HG02678 (cell line): ENCODE measurements around the gene BRCC3.

Source experiments
- ATAC-seq: cut with Tn5 transposase; IDR thresholded peaks from one replicate; pipeline ENCODE4 v1.9.1; 2021; ENCODE audit warnings: mild to moderate bottlenecking, moderate library complexity; ENCODE audit not compliant: unreplicated experiment

BRCC3 gene

DNA sequence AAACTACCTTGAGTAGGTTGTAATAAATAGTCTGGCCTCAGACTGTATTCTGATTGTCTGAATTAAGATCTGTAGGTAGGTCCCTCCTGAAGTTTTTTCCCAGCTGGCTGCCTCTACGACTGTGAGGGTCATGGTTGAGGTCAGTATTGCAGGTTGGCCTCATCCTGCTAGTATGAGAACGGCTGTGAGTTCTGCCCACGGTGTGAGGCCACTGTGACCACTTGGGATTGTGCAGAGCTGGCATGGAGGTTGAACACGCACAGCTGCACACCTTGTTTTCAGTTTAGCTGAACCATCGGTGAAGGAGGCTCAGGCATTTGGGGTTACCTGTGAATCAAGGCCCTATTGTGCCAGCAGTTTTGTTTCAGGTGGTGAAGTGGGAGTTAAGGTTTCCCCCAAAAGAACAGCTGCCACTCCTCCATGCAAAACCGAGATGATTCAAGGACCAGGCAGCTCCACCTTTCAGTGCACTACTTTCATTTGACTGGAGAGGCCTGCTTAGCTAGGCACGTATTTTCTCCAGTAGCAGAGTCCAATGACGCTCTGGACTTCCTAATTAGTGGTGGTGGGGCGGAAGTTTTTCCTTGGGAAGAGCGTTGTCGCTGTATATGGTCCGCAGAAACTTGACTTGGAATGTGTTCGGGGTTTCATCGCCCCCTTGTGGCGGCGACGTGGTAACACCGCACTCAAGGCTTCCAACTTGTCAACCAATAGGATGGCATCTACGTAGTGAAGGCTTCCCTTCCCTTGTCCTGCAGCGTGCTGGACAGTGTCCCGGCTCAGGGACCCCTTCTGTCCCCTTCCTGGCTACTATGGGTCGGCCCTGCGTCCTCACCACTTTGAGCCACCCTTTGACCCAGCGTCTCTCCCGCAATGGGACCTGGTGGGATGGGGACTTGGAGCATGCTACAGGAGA lies 14.2 kb upstream of the BRCC3 start:
- ATAC-seq = peak; percentile 81

- no peak for ATAC-seq
Observed at GRCh38 chrX:155061760-155062159, 9.5 kb upstream of the BRCC3 start.

- ATAC-seq = no peak
Observed at GRCh38 chrX:155065035-155065734, 6.1 kb upstream of the BRCC3 start.

DNA sequence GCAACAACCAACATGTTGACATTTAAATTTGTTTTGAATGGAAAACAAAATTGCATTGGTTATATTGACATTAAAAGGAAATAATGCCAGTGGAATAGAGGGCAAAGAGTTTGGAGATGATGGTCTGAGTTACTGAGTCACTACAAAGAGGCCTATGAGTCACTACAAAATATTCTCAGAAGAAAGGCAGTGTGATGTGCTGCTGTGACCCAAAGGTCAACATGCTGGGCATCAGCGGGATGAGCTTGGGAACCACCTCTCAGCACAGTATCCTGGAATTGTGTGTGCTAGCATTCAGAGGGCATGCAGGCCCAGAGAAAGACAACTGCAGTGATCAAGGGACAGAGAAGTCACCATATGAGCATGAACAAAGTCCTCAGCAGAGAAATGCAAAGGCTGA lies 3.1 kb upstream of the BRCC3 start:
- ATAC-seq = no peak

- ATAC-seq = no peak
Observed at GRCh38 chrX:155069414-155069813, 1.9 kb upstream of the BRCC3 start.

DNA sequence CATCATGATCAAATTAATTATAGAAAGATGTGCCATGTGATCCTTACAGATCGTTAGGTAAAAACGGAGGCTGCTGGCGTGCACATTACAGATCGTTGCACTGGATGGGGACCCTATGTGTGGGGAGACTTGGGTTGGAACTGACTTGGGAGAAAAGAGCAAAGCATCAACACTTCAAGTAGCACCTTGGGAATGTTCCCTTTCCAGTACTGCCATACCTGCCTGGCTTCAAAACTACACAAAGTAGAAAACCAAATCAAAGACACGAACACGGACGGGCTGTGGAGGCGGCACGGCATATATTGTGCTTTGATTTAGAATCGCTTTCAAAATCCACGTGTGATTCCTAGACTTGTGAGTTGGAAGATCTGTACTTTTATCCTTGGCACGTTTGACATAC lies 1.3 kb upstream of the BRCC3 start:
- no peak for ATAC-seq

DNA sequence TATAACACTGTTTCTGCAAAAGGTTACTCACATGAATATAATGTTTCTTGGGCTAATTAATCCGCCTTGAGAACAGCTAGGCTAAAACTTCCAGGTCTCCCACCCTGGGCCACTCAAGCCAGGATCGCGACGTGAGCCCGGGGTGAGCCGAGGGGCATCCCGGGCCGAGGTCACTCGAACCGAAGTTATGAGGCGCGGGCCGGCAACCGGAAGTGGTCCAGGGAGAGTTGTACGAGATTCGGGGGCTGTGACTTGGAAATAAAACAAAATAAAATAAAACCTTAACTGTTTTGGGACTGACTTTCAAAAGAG lies 689 bp upstream of the BRCC3 start:
- ATAC-seq = peak; percentile 24

DNA sequence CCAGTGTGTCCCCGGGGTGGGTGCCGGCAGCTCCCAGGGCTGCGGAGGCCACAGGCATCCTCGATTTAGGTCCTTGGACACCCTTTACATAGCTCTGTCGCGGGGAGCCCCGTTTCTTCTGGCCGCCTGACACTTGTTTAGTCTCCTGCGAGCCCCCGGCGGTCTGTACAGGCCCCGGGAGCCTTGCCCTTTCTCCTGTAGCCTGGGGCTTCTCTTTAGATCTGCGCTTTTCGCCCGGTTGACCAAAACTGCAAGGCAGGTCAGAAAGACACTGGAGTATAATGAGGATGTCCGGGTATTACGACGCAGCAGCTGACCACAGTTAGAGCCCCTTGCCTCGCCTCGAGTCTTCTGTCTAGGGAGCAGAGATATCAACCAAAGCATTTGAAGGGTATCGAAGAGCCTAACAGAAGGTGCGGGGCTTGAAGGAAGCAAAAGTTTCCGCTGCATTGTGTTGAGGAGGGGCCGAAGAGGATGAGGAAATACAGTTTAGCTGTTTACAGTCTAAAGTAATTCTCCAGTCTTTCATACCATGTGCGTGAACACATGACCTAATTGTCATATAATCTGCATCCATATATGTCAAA lies 479 bp downstream of the BRCC3 start:
- no peak for ATAC-seq

- ATAC-seq = no peak
Observed at GRCh38 chrX:155086202-155086840, 15.0 kb downstream of the BRCC3 start.

- ATAC-seq = no peak
Observed at GRCh38 chrX:155086961-155087735, 15.8 kb downstream of the BRCC3 start.

DNA sequence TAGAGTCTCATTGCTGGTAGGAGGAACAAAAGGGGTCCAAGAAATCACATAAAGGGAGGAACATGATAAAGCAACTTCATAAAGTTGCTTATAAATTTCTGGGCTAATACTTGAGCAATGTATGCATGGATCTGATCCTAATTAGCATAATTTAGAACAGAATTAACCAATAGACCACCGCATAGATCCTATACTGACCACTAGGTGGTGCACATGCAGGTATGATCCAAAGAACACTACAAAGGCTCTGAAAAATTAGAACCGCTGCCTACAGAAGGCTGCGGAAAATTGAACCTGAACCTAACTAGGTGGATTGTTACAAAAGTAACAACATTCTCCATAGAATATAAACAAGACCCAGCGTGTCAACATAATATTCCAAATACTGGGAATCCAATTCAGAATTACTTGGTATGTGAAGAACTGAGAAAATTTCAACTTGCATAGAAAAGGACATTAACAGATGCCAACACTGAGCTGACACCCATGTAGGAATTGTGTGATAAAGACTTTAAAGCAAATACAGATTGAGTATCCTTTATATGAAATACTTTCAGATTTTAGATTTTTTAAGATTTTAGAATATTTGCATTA lies 23.3 kb downstream of the BRCC3 start:
- no peak for ATAC-seq

DNA sequence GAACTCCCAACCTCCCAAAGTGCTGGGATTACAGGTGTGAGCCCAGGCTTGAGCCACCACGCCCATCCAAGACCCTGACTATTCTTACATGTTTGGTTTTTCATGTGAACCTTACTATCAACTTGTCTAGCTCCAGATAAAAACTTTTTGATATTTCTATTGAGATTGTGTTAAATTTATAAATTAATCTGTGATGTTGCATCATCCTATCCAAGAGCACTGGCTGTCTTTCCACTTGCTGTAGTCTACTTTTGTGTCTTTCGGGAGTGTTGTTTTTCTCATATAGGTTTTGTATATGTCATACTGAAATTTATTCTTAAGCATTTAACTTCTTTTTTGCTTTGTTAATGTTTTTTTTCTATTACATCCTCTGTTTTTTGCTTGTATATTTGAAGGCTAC lies 34.6 kb downstream of the BRCC3 start:
- ATAC-seq = no peak

GRCh38 chrX:155108427-155108826 lies 37.1 kb downstream of the BRCC3 start:
- no peak for ATAC-seq

- no peak for ATAC-seq
Observed at GRCh38 chrX:155112171-155112570, 40.9 kb downstream of the BRCC3 start.

DNA sequence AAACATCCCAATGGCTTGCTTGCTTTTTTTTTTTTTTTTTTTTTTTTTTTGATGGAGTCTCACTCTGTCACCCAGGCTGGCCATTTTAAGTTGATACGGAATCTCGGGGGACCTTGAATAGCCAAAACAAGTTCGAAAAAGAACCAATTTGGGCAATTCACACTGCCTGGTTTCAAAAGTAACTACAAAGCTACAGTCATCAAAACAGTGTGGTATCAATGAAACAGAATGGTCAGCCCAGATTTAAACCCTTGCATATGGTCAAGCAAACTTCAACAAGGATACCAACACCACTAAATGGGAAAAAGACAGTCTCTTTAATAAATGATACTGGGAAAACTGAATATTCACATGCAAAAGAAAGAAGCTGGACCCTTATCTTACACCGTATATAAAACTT lies 41.8 kb downstream of the BRCC3 start:
- no peak for ATAC-seq

DNA sequence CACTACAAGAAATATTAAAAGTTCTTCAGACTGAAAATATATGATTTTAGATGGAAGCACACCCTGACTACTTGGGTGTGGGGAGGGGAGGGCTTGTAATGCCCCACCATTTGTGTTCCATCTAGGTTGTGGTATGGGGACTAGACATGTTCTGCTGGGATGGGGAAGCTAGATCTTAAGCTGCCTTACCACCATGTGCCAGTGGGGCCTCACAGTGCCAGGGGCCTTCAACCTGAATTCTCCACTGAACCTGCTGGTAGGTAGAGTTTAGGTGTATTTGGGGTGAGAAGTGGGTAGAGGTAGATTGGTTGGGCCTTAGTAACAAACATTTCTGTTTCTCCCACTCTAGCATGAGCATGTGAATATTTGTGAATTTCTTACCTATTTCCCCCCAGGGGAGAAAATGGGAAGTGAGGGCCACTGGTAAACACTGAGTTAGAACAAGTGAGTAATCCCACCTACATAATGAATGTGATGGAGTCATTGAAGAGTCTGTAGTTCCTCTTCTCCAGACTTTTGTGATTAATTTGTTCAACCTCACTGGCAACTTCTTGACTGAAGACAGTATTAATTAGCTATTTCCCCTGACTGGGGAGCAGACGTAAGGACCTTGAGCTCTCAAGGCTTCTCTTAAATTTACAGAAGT lies 44.0 kb downstream of the BRCC3 start:
- ATAC-seq = no peak

DNA sequence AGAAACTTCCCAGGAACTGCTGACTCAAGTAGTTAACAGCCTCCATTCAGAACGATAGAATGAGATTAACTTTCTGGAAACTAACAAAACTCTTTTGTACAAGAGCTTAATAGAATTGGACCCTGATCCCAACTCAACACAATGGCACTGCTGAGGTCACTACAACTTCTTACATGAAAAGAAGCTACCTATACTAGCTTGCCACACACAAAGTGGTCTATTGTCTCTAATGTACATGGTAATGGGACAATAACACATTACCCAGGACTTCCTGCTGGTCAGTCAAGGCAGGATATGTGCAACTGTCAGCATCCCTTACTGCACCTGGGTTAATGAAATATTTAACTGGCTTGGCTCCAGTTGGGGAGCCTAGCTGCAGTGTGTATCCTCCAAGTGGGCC lies 56.2 kb downstream of the BRCC3 start:
- ATAC-seq = no peak

- ATAC-seq = no peak
Observed at GRCh38 chrX:155127940-155128339, 56.6 kb downstream of the BRCC3 start.

DNA sequence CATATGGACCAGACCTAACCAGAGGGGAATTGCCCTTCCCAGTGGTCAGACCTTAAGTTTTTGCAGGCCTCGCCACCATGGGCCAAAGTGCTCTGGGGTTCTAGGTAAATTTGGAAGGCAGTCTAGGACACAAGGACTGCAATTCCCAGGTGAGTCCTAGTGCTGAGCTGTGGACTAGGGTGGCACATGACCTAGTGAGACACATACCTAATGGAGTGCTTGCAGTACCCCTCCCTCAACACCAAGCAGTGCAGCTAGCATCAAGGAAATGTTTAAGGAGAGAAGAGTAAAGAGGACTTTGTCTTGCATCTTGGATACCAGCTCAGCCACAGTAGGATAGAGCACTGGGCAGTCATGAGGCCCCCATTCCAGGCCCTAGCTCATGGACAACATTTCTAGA lies 60.8 kb downstream of the BRCC3 start:
- ATAC-seq = no peak

- no peak for ATAC-seq
Observed at GRCh38 chrX:155134255-155134654, 62.9 kb downstream of the BRCC3 start.
